Panc1 (cell line): Measurements from ENCODE around the gene PRUNE1. TPM values are rescaled to one million over a fixed set of nuclear protein-coding genes. Genes with fewer than 3 reads are reported as not detected.

Source experiments
- ATAC-seq: fragments of 200-7000 bp; cut with Tn5 transposase; 2 replicates; pipeline ENCODE4 v1.9.1; 2020; ENCODE audit warnings: mild to moderate bottlenecking, moderate library complexity
- BruUV-seq: library from RNA; stranded (reverse); fragments of 400-500 nt; replicated peaks from 2 replicates; lab custom pipeline; 2021; lab: Mats Ljungman, UMichigan
- CTCF ChIA-PET: fragments of 300-600 bp; sonication (Branson Sonifier 250); formaldehyde crosslinking; loops from one replicate; lab custom pipeline; 2022; ENCODE audit warnings: antibody characterized with exemption; lab: Charles Lee
- POLR2A ChIA-PET: fragments of 300-600 bp; sonication (Branson Sonifier 250); formaldehyde crosslinking; loops from one replicate; lab custom pipeline; 2022; ENCODE audit warnings: antibody characterized with exemption; lab: Charles Lee
- DNase-seq: peaks from one replicate; pipeline ENCODE4 v3.0.0-alpha.2; 2010; ENCODE audit warnings: low read depth, low spot score
- H3K27ac ChIP-seq: 2 replicates; pipeline ENCODE4 v1.5.1; 2011; ENCODE audit warnings: mild to moderate bottlenecking, low read length, inconsistent platforms
- H3K27me3 ChIP-seq: fragments of 200-500 bp; sonication (Bioruptor generic); 2 replicates; pipeline ENCODE4 v1.6.0; 2014; ENCODE audit warnings: low read length, inconsistent platforms; ENCODE audit not compliant: control insufficient read depth, insufficient read depth
- H3K36me3 ChIP-seq: fragments of 200-500 bp; sonication (Bioruptor generic); 2 replicates; pipeline ENCODE4 v1.5.1; 2014; ENCODE audit warnings: inconsistent platforms, mild to moderate bottlenecking, low read length, moderate library complexity; ENCODE audit not compliant: control insufficient read depth, insufficient read depth
- H3K4me1 ChIP-seq: 2 replicates; pipeline ENCODE4 v1.5.1; 2011; ENCODE audit warnings: inconsistent platforms, mild to moderate bottlenecking, low read length, moderate library complexity; ENCODE audit not compliant: control insufficient read depth, insufficient read depth
- H3K4me3 ChIP-seq, 2 experiments: 2 replicates each; pipeline ENCODE4 v1.5.1; 2011 to 2012; ENCODE audit warnings: low read depth in 2 of 2, low read length in 2 of 2, mild to moderate bottlenecking in 2 of 2, inconsistent platforms in 1 of 2, moderate library complexity in 1 of 2
- H3K9me3 ChIP-seq: fragments of 200-500 bp; sonication (Bioruptor generic); 2 replicates; pipeline ENCODE4 v1.5.1; 2014; ENCODE audit warnings: low read depth, mild to moderate bottlenecking, inconsistent platforms, low read length, moderate library complexity; ENCODE audit not compliant: control insufficient read depth, insufficient read depth
- POLR2AphosphoS5 ChIP-seq: IDR thresholded peaks from 2 replicates; pipeline ENCODE4 v1.6.1; 2012; ENCODE audit warnings: mild to moderate bottlenecking, low read depth, low read length, moderate library complexity
- REST ChIP-seq, 2 experiments: IDR thresholded peaks; 2 replicates each; pipeline ENCODE4 v1.6.1; 2011 to 2012; ENCODE audit warnings: low read depth in 2 of 2, control low read depth in 1 of 2, low read length in 1 of 2, mild to moderate bottlenecking in 1 of 2, moderate library complexity in 1 of 2; ENCODE audit not compliant: insufficient read depth in 1 of 2
- SIN3A ChIP-seq: IDR thresholded peaks from 2 replicates; pipeline ENCODE4 v1.6.1; 2012; ENCODE audit warnings: low read depth, mild to moderate bottlenecking, low read length, moderate library complexity, borderline replicate concordance; ENCODE audit not compliant: insufficient read depth
- TCF7L2 ChIP-seq: IDR thresholded peaks from 2 replicates; pipeline ENCODE4 v1.6.1; 2011; ENCODE audit warnings: mild to moderate bottlenecking, low read depth, low read length, inconsistent platforms
- in situ Hi-C: cut with HindIII; loops from 2 replicates; pipeline ENCODE4 v1.10.0; 2016; ENCODE audit warnings: low sequenced_read_pairs, low pct_unique_long_range_greater_than_20kb
- intact Hi-C: fragments of 100-400 bp; cut with micrococcal nuclease; formaldehyde crosslinking; loops from one replicate; pipeline ENCODE4 v1.10.0; 2022; ENCODE audit not compliant: unreplicated experiment
- total RNA-seq: library from RNA; stranded (reverse); gene quantifications from one replicate; pipeline ENCODE4 v1.2.1, GENCODE V29; 2021; ENCODE audit not compliant: unreplicated experiment
- TF ChIP-seq, protein P1 (sequence below): fragments of 450-650 bp; IDR thresholded peaks from 2 replicates; pipeline ENCODE4 v1.5.1; 2017; ENCODE audit warnings: mild to moderate bottlenecking

The PRUNE1 gene
- total RNA-seq, 1 experiment from 2014 or later: 16.2 TPM

DNA sequence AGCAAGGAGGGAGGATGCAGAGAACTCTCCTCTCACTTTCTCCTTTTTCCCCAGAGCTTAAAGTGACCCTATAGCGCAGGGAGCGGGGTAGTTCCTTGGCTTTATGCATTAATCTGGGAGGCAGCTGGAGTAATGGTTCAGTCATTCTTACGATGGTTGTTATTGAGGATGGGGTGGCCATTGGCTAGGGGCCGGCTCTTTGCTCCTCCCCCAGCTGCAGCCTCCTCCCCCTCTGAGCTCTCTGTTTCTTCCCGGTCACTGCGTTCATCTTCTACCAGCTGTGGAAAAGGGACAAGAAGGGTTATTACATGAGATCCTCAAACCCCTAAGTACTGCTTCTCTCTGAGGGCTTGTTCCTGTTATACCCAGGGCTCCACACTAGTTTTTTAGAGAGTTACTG, 42.2 kb upstream of the PRUNE1 start:
- Histone ChIP-seq H3K9me3 (no peaks in the 10 kb centered on the region), H3K4me1 (peaks cover 16% of the 10 kb centered on the region), H3K27ac (peak overlapping the region; percentile 6; the same call in 1 of the 2 replicates), H3K36me3 (peaks cover 37% of the 10 kb centered on the region), H3K4me3 (no peak overlapping the region), H3K27me3 (no peaks in the 10 kb centered on the region)
- ATAC-seq: no peak
- intact Hi-C loops: no loop called here
- in situ Hi-C loops: no loop called here
- ChIA-PET CTCF (interaction anchor here (0.6 kb wide), 1 partner anchor 10 kb away, joined by 4 read pairs; no protein-coding TSS in a partner anchor), POLR2A (no interaction called here)
- DNase-seq: no peak
- no TSS peak for BruUV-seq
- peak; percentile 23; the same call in 1 of the 2 replicates for TF ChIP-seq POLR2AphosphoS5
- TF ChIP-seq SIN3A: no peak

DNA sequence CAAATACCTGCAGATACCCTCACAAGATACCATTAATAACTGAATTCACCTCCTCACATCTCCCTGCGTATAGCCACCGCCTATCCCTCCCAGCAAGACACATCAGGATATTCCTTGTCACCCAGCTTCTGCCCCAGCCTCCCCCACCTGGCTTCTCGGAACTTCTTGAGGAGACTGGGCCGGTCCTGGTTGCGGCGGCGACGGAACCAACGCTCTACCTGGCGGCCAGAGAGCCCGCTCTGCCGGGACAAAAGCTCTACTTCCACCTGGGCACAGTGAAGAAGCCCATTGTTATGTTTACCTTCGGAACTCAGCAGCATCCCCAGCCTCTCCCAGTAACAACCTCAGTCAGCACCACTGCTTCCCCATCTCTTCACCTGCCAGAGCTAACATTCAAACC, 40.3 kb upstream of the PRUNE1 start:
- Histone ChIP-seq H3K9me3 (no peaks in the 10 kb centered on the region), H3K36me3 (peaks cover 37% of the 10 kb centered on the region), H3K4me1 (peaks cover 35% of the 10 kb centered on the region), H3K27ac (no peak overlapping the region; the same call in 1 of the 2 replicates), H3K4me3 (no peak overlapping the region), H3K27me3 (no peaks in the 10 kb centered on the region)
- ATAC-seq (no peak), DNase-seq (no peak)
- POLR2A ChIA-PET: no interaction called here
- in situ Hi-C loops: no loop called here
- TF ChIP-seq TCF7L2 (no peak), SIN3A (no peak), REST (IDR thresholded peaks at IDR 0.05; ENCODE audit: insufficient read depth in 1 of 2, low read depth in 2 of 2, low read length in 1 of 2) (no peak), POLR2AphosphoS5 (no peak)
- TF ChIP-seq, protein P1, sequence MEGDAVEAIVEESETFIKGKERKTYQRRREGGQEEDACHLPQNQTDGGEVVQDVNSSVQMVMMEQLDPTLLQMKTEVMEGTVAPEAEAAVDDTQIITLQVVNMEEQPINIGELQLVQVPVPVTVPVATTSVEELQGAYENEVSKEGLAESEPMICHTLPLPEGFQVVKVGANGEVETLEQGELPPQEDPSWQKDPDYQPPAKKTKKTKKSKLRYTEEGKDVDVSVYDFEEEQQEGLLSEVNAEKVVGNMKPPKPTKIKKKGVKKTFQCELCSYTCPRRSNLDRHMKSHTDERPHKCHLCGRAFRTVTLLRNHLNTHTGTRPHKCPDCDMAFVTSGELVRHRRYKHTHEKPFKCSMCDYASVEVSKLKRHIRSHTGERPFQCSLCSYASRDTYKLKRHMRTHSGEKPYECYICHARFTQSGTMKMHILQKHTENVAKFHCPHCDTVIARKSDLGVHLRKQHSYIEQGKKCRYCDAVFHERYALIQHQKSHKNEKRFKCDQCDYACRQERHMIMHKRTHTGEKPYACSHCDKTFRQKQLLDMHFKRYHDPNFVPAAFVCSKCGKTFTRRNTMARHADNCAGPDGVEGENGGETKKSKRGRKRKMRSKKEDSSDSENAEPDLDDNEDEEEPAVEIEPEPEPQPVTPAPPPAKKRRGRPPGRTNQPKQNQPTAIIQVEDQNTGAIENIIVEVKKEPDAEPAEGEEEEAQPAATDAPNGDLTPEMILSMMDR: no peak
- CTCF ChIA-PET: no interaction called here
- BruUV-seq: no TSS peak
- intact Hi-C loops: no loop called here

DNA sequence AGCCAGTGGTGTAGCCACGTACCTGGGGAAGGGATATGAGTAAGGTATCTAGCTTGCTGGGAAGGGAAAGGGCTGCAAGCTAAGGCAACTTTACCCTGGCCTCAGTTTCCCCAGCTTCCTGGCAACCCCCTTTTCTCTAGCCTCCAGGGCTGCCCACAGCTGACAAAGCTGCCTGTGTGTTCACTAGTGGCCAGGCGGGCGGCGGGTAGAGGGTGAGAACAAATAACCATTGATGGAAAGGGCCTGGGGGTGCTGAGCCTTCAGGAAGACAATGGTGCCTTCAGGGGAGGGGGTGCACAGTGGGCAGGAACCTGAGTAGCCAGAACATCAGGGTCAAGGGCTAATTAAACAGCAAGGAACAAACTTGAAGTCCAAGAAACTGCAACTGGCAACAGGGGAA, 39.8 kb upstream of the PRUNE1 start:
- CTCF ChIA-PET: no interaction called here
- POLR2A ChIA-PET: no interaction called here
- peaks cover 36% of the 10 kb centered on the region for H3K36me3 ChIP-seq

More for the DNA sequence above, 39.8 kb upstream of the PRUNE1 start:
- ATAC-seq (no peak), DNase-seq (no peak)
- TF ChIP-seq, protein P1: no peak
- TF ChIP-seq SIN3A: no peak
- no peak for TF ChIP-seq TCF7L2
- TF ChIP-seq POLR2AphosphoS5: no peak
- TF ChIP-seq REST (IDR thresholded peaks at IDR 0.05; ENCODE audit: insufficient read depth in 1 of 2, low read depth in 2 of 2, low read length in 1 of 2): no peak
- Histone ChIP-seq H3K27ac (no peak overlapping the region; the same call in 1 of the 2 replicates), H3K27me3 (no peaks in the 10 kb centered on the region), H3K4me3 (no peak overlapping the region), H3K9me3 (no peaks in the 10 kb centered on the region), H3K4me1 (peaks cover 38% of the 10 kb centered on the region)
- in situ Hi-C loops (no loop called here), intact Hi-C loops (no loop called here)
- BruUV-seq: no TSS peak
